Esophagus muscularis mucosa (tissue), 4 donors: ENCODE data around the gene PFDN1.

Experiments
- EP300 ChIP-seq: sonication (generic); formaldehyde crosslinking; IDR thresholded peaks from one replicate; pipeline ENCODE4 v1.6.1; 2017; ENCODE audit warnings: antibody characterized with exemption
- POLR2A ChIP-seq: fragments of 450-650 bp; IDR thresholded peaks from one replicate; pipeline ENCODE4 v1.6.1; 2017; ENCODE audit warnings: antibody characterized with exemption, moderate library complexity, mild to moderate bottlenecking, low read depth
- POLR2AphosphoS5 ChIP-seq, 2 donors: sonication (generic); formaldehyde crosslinking; IDR thresholded peaks; one replicate each; pipeline ENCODE4 v1.6.1; 2017; ENCODE audit warnings: antibody characterized with exemption in 2 of 2
- TF ChIP-seq, protein P1 (sequence below), 3 experiments: fragments of 200-600 bp in 2 of 3; fragments of 450-650 bp in 1 of 3; sonication (generic) in 2 of 3; IDR thresholded peaks; one replicate each; pipeline ENCODE4 v1.5.1; 2017 to 2019; ENCODE audit warnings: antibody characterized with exemption in 3 of 3, mild to moderate bottlenecking in 2 of 3, moderate library complexity in 1 of 3

DNA sequence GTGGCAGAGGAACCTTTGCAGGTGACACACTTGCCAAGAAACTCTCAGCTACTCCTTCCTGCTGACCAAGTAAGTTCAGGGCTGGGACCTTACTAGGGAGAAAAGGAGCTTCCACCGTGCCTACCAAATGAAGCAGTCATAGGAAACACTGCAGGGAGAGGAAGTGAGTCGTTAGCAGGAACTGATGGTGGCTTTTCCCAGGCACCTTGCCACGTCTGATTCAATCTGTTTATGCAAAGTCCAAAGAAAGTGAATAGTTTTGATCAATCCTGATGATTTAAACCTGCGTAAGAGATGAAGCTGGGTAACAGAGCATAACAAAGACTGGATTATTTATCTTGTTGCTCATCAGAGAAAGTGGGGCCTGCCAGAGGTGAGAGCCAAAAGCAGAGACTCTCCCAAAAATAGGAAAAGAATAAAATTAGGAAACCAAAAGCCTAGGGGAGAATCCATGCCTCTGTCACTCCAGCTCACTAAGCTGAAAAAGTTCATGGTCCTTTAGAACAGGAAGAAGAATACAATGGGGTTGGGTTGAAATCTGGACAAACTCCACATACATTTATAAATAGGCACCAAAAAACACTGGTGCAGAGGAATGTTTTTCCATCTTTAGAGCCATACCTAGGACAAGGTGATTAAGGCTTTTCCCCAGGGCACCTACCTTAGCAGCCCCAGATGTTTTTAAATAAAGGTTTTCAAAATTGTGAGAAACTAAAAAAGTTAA is 9.3 kb upstream of the PFDN1 start:
- TF ChIP-seq, protein P1, sequence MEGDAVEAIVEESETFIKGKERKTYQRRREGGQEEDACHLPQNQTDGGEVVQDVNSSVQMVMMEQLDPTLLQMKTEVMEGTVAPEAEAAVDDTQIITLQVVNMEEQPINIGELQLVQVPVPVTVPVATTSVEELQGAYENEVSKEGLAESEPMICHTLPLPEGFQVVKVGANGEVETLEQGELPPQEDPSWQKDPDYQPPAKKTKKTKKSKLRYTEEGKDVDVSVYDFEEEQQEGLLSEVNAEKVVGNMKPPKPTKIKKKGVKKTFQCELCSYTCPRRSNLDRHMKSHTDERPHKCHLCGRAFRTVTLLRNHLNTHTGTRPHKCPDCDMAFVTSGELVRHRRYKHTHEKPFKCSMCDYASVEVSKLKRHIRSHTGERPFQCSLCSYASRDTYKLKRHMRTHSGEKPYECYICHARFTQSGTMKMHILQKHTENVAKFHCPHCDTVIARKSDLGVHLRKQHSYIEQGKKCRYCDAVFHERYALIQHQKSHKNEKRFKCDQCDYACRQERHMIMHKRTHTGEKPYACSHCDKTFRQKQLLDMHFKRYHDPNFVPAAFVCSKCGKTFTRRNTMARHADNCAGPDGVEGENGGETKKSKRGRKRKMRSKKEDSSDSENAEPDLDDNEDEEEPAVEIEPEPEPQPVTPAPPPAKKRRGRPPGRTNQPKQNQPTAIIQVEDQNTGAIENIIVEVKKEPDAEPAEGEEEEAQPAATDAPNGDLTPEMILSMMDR (IDR thresholded peaks at IDR 0.05) = no peak
- peak; percentile 57 to 59 for TF ChIP-seq POLR2AphosphoS5 (IDR thresholded peaks at IDR 0.05)
- TF ChIP-seq POLR2A = no peak
- TF ChIP-seq EP300 = no peak
